GM23338 (cell line): ENCODE measurements around the gene PNPLA1. TPM values are rescaled to one million over a fixed set of nuclear protein-coding genes. Genes with fewer than 3 reads are reported as not detected.

Experiments used
- ATAC-seq: fragments of 200-7000 bp; cut with Tn5 transposase; 3 replicates; pipeline ENCODE4 v1.9.1; 2020
- DNase-seq: peaks from one replicate; pipeline ENCODE4 v3.0.0-alpha.2; 2015; ENCODE audit warnings: low spot score
- H2AFZ ChIP-seq: fragments of 200-600 bp; sonication (generic); 2 replicates; pipeline ENCODE4 v1.8.0; 2016; ENCODE audit warnings: antibody characterized with exemption, mild to moderate bottlenecking, moderate library complexity
- H3F3A ChIP-seq: fragments of 200-600 bp; sonication (generic); replicated peaks from 2 replicates; pipeline ENCODE4 v1.8.0; 2017; ENCODE audit warnings: antibody characterized with exemption, mixed run types, low read depth
- H3K27ac ChIP-seq: fragments of 200-600 bp; sonication (generic); 2 replicates; pipeline ENCODE4 v1.6.1; 2016; ENCODE audit warnings: low read depth
- H3K27me3 ChIP-seq: fragments of 200-600 bp; sonication (generic); 2 replicates; pipeline ENCODE4 v1.8.0; 2016; ENCODE audit warnings: mild to moderate bottlenecking, mixed run types, moderate library complexity; ENCODE audit not compliant: insufficient read depth
- H3K36me3 ChIP-seq: fragments of 200-600 bp; sonication (generic); 2 replicates; pipeline ENCODE4 v1.8.0; 2016; ENCODE audit warnings: mild to moderate bottlenecking; ENCODE audit not compliant: insufficient read depth
- H3K4me1 ChIP-seq: fragments of 200-600 bp; sonication (generic); 2 replicates; pipeline ENCODE4 v1.8.0; 2016; ENCODE audit warnings: mild to moderate bottlenecking, moderate library complexity; ENCODE audit not compliant: insufficient read depth
- H3K4me2 ChIP-seq: fragments of 200-600 bp; sonication (generic); 2 replicates; pipeline ENCODE4 v1.7.1; 2017; ENCODE audit warnings: mixed run types
- H3K4me3 ChIP-seq: fragments of 200-600 bp; sonication (generic); 2 replicates; pipeline ENCODE4 v1.6.1; 2016; ENCODE audit warnings: mixed run types
- H3K79me2 ChIP-seq: fragments of 200-600 bp; sonication (generic); replicated peaks from 2 replicates; pipeline ENCODE4 v1.8.0; 2017; ENCODE audit warnings: mild to moderate bottlenecking; ENCODE audit not compliant: insufficient read depth
- H3K9me2 ChIP-seq: fragments of 200-600 bp; sonication (generic); 2 replicates; pipeline ENCODE4 v1.8.0; 2017; ENCODE audit not compliant: insufficient read depth
- H4K20me1 ChIP-seq: fragments of 200-600 bp; sonication (generic); replicated peaks from 2 replicates; pipeline ENCODE4 v1.8.0; 2017; ENCODE audit warnings: mild to moderate bottlenecking; ENCODE audit not compliant: insufficient read depth
- H3K27ac Mint-ChIP-seq: 2 replicates; pipeline ENCODE4 v1.8.0; 2020; ENCODE audit warnings: inconsistent platforms, mild to moderate bottlenecking, moderate library complexity, mixed read lengths
- H3K27me3 Mint-ChIP-seq: 3 replicates; pipeline ENCODE4 v1.8.0; 2022; ENCODE audit warnings: low read depth, mild to moderate bottlenecking, moderate library complexity, mixed read lengths, inconsistent platforms; ENCODE audit not compliant: insufficient read depth, poor library complexity
- H3K36me3 Mint-ChIP-seq: 3 replicates; pipeline ENCODE4 v1.8.0; 2021; ENCODE audit warnings: low read depth, mild to moderate bottlenecking, inconsistent platforms, moderate library complexity, mixed read lengths
- H3K4me1 Mint-ChIP-seq: 3 replicates; pipeline ENCODE4 v1.8.0; 2020; ENCODE audit warnings: mild to moderate bottlenecking, inconsistent platforms, mixed read lengths
- H3K4me3 Mint-ChIP-seq: 3 replicates; pipeline ENCODE4 v1.8.0; 2021; ENCODE audit warnings: moderate library complexity, mild to moderate bottlenecking, inconsistent platforms, mixed read lengths
- H3K9me3 Mint-ChIP-seq: 3 replicates; pipeline ENCODE4 v1.8.0; 2020; ENCODE audit warnings: moderate library complexity, mild to moderate bottlenecking, inconsistent platforms, mixed read lengths
- CREB1 ChIP-seq: fragments of 250-450 bp; sonication (Bioruptor Pico); IDR thresholded peaks from 2 replicates; pipeline ENCODE4 v1.5.0; 2020; ENCODE audit warnings: low read depth, mild to moderate bottlenecking, moderate library complexity
- ETS1 ChIP-seq: IDR thresholded peaks from 2 replicates; pipeline ENCODE4 v1.6.1; 2016; ENCODE audit warnings: antibody characterized with exemption
- EZH2phosphoT487 ChIP-seq: fragments of 200-600 bp; sonication (generic); IDR thresholded peaks from one replicate; pipeline ENCODE4 v1.8.1; 2018; ENCODE audit warnings: antibody characterized with exemption; ENCODE audit not compliant: unreplicated experiment
- JUNB ChIP-seq: IDR thresholded peaks from one replicate; pipeline ENCODE4 v1.6.1; 2016; ENCODE audit warnings: antibody characterized with exemption; ENCODE audit not compliant: unreplicated experiment
- NANOG ChIP-seq: IDR thresholded peaks from 2 replicates; pipeline ENCODE4 v1.6.1; 2016; ENCODE audit warnings: antibody characterized with exemption, borderline replicate concordance
- POLR2AphosphoS5 ChIP-seq: IDR thresholded peaks from 2 replicates; pipeline ENCODE4 v1.6.1; 2016; ENCODE audit warnings: antibody characterized with exemption, low read depth
- STAT1 ChIP-seq: IDR thresholded peaks from one replicate; pipeline ENCODE4 v1.6.1; 2016; ENCODE audit warnings: antibody characterized with exemption; ENCODE audit not compliant: unreplicated experiment
- ZNF331 ChIP-seq: fragments of 250-450 bp; sonication (Bioruptor Pico); IDR thresholded peaks from 2 replicates; pipeline ENCODE4 v1.5.0; 2020; ENCODE audit warnings: low read depth, mild to moderate bottlenecking, moderate library complexity
- polyA plus RNA-seq: library from polyadenylated mRNA; unstranded; fragments of >200 nt; fragmentation: Nextera tagmentation; extraction: Ambion mirVana; gene quantifications from 2 replicates; pipeline ENCODE4 v1.2.1, GENCODE V29; 2016
- total RNA-seq: library from RNA; depleted of rRNA; stranded (reverse); fragments of >200 nt; shearing (Covaris generic); gene quantifications from 2 replicates; pipeline ENCODE4 v1.2.3, GENCODE V29; 2014
- TF ChIP-seq, protein P1 (sequence below), 2 experiments: fragments of 200-600 bp in 1 of 2; sonication (generic) in 1 of 2; conservative IDR thresholded peaks; 2 replicates each; pipeline versions ENCODE4 v1.5.1 to v1.6.1; 2016 to 2017; ENCODE audit warnings: antibody characterized with exemption in 2 of 2, low read depth in 2 of 2, mild to moderate bottlenecking in 2 of 2, moderate library complexity in 1 of 2
- TF ChIP-seq, protein P2 (sequence below): fragments of 250-450 bp; sonication (Bioruptor Pico); IDR thresholded peaks from 2 replicates; pipeline ENCODE4 v1.5.0; 2020; ENCODE audit warnings: mild to moderate bottlenecking, moderate library complexity
- TF ChIP-seq, protein P3 (sequence below): IDR thresholded peaks from one replicate; pipeline ENCODE4 v1.6.1; 2018; ENCODE audit warnings: antibody characterized with exemption; ENCODE audit not compliant: unreplicated experiment

The PNPLA1 gene
- total and polyA plus RNA-seq, 2 experiments from 2014 or later = not detected

DNA sequence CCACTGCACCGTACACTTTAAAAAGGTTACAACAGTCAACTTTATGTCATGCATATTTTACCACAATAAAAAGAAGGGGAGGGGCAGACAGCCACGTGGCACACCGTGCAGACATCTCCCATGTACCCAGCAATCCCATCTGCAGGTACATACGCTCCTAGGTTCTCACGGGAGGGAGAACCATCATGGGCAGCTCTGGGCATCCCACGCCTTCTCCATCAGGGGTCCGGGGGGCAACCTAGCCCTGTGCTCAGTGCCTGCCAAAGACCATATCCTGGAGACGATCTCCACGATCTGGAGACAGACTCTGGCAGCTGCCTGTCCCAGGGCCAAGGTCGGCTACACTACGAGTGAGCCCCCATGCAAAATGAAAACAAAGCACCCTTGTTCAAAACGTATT, 69.3 kb downstream of the PNPLA1 start (continued):
- TF ChIP-seq, protein P1, sequence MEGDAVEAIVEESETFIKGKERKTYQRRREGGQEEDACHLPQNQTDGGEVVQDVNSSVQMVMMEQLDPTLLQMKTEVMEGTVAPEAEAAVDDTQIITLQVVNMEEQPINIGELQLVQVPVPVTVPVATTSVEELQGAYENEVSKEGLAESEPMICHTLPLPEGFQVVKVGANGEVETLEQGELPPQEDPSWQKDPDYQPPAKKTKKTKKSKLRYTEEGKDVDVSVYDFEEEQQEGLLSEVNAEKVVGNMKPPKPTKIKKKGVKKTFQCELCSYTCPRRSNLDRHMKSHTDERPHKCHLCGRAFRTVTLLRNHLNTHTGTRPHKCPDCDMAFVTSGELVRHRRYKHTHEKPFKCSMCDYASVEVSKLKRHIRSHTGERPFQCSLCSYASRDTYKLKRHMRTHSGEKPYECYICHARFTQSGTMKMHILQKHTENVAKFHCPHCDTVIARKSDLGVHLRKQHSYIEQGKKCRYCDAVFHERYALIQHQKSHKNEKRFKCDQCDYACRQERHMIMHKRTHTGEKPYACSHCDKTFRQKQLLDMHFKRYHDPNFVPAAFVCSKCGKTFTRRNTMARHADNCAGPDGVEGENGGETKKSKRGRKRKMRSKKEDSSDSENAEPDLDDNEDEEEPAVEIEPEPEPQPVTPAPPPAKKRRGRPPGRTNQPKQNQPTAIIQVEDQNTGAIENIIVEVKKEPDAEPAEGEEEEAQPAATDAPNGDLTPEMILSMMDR (conservative IDR thresholded peaks at IDR 0.05; ENCODE audit: low read depth in 2 of 2) = no peak

DNA sequence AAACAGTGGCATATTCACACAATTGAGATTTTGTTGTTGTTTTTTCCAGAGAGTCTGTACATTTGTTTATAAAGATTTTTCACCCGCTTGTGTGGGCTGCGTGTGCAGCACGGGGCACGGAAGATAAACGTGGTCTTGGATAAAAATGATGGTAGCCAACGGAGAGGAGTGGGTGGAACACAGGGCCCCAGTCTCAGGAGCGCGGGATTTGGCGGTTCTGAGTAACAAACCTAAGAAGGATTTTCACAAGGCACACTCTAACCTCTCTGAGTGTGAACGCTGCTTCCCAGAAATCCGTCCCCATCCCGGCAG, 70.4 kb downstream of the PNPLA1 start:
- Histone ChIP-seq H4K20me1 (no peaks in the 10 kb centered on the region), H3K27me3 (peaks cover 10% of the 10 kb centered on the region), H3F3A (0 out of 2 replicates have a peak, but pooled peaks cover 5% of the 10 kb centered on the region), H3K4me2 (peak overlapping the region; percentile 82), H2AFZ (peak overlapping the region; percentile 99), H3K27ac (no peak overlapping the region), H3K79me2 (no peaks in the 10 kb centered on the region), H3K36me3 (no peaks in the 10 kb centered on the region), H3K9me2 (no peaks in the 10 kb centered on the region), H3K4me3 (peak overlapping the region; percentile 55), H3K4me1 (no peaks in the 10 kb centered on the region)
- Mint-ChIP-seq H3K27me3 (peaks cover 10% of the 10 kb centered on the region), H3K4me3 (peak overlapping the region; percentile 69; the same call in 2 of the 3 replicates), H3K9me3 (no peaks in the 10 kb centered on the region), H3K4me1 (peaks cover 8% of the 10 kb centered on the region), H3K36me3 (no peaks in the 10 kb centered on the region), H3K27ac (no peak overlapping the region)
- DNase-seq (no peak), ATAC-seq (no peak)
- TF ChIP-seq CREB1 = no peak
- no peak for TF ChIP-seq EZH2phosphoT487
- TF ChIP-seq, protein P1 (conservative IDR thresholded peaks at IDR 0.05; ENCODE audit: low read depth in 2 of 2) = no peak
- no peak for TF ChIP-seq NANOG
- TF ChIP-seq, protein P2, sequence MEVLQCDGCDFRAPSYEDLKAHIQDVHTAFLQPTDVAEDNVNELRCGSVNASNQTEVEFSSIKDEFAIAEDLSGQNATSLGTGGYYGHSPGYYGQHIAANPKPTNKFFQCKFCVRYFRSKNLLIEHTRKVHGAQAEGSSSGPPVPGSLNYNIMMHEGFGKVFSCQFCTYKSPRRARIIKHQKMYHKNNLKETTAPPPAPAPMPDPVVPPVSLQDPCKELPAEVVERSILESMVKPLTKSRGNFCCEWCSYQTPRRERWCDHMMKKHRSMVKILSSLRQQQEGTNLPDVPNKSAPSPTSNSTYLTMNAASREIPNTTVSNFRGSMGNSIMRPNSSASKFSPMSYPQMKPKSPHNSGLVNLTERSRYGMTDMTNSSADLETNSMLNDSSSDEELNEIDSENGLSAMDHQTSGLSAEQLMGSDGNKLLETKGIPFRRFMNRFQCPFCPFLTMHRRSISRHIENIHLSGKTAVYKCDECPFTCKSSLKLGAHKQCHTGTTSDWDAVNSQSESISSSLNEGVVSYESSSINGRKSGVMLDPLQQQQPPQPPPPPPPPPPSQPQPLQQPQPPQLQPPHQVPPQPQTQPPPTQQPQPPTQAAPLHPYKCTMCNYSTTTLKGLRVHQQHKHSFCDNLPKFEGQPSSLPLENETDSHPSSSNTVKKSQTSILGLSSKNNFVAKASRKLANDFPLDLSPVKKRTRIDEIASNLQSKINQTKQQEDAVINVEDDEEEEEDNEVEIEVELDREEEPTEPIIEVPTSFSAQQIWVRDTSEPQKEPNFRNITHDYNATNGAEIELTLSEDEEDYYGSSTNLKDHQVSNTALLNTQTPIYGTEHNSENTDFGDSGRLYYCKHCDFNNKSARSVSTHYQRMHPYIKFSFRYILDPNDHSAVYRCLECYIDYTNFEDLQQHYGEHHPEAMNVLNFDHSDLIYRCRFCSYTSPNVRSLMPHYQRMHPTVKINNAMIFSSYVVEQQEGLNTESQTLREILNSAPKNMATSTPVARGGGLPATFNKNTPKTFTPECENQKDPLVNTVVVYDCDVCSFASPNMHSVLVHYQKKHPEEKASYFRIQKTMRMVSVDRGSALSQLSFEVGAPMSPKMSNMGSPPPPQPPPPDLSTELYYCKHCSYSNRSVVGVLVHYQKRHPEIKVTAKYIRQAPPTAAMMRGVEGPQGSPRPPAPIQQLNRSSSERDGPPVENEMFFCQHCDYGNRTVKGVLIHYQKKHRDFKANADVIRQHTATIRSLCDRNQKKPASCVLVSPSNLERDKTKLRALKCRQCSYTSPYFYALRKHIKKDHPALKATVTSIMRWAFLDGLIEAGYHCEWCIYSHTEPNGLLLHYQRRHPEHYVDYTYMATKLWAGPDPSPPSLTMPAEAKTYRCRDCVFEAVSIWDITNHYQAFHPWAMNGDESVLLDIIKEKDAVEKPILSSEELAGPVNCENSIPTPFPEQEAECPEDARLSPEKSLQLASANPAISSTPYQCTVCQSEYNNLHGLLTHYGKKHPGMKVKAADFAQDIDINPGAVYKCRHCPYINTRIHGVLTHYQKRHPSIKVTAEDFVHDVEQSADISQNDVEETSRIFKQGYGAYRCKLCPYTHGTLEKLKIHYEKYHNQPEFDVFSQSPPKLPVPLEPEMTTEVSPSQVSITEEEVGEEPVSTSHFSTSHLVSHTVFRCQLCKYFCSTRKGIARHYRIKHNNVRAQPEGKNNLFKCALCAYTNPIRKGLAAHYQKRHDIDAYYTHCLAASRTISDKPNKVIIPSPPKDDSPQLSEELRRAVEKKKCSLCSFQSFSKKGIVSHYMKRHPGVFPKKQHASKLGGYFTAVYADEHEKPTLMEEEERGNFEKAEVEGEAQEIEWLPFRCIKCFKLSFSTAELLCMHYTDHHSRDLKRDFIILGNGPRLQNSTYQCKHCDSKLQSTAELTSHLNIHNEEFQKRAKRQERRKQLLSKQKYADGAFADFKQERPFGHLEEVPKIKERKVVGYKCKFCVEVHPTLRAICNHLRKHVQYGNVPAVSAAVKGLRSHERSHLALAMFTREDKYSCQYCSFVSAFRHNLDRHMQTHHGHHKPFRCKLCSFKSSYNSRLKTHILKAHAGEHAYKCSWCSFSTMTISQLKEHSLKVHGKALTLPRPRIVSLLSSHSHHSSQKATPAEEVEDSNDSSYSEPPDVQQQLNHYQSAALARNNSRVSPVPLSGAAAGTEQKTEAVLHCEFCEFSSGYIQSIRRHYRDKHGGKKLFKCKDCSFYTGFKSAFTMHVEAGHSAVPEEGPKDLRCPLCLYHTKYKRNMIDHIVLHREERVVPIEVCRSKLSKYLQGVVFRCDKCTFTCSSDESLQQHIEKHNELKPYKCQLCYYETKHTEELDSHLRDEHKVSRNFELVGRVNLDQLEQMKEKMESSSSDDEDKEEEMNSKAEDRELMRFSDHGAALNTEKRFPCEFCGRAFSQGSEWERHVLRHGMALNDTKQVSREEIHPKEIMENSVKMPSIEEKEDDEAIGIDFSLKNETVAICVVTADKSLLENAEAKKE (CRISPR knock-in tag) = no peak
- TF ChIP-seq JUNB = no peak
- no peak for TF ChIP-seq ZNF331 (CRISPR knock-in tag)
- TF ChIP-seq ETS1 = no peak
- TF ChIP-seq, protein P3, sequence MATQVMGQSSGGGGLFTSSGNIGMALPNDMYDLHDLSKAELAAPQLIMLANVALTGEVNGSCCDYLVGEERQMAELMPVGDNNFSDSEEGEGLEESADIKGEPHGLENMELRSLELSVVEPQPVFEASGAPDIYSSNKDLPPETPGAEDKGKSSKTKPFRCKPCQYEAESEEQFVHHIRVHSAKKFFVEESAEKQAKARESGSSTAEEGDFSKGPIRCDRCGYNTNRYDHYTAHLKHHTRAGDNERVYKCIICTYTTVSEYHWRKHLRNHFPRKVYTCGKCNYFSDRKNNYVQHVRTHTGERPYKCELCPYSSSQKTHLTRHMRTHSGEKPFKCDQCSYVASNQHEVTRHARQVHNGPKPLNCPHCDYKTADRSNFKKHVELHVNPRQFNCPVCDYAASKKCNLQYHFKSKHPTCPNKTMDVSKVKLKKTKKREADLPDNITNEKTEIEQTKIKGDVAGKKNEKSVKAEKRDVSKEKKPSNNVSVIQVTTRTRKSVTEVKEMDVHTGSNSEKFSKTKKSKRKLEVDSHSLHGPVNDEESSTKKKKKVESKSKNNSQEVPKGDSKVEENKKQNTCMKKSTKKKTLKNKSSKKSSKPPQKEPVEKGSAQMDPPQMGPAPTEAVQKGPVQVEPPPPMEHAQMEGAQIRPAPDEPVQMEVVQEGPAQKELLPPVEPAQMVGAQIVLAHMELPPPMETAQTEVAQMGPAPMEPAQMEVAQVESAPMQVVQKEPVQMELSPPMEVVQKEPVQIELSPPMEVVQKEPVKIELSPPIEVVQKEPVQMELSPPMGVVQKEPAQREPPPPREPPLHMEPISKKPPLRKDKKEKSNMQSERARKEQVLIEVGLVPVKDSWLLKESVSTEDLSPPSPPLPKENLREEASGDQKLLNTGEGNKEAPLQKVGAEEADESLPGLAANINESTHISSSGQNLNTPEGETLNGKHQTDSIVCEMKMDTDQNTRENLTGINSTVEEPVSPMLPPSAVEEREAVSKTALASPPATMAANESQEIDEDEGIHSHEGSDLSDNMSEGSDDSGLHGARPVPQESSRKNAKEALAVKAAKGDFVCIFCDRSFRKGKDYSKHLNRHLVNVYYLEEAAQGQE = no peak
- TF ChIP-seq STAT1 = no peak
- TF ChIP-seq POLR2AphosphoS5 = no peak
